GM10266 (cell line): ENCODE results near the gene ZNF774.

ENCODE experiments used
- DNase-seq: peaks from one replicate; pipeline ENCODE4 v3.0.0; 2012; ENCODE audit errors: extremely low spot score
- TF ChIP-seq, protein P1 (sequence below): IDR thresholded peaks from 2 replicates; pipeline ENCODE4 v1.5.1; 2012; ENCODE audit warnings: mild to moderate bottlenecking, low read depth; ENCODE audit not compliant: control insufficient read depth, insufficient read depth; ENCODE audit errors: missing control alignments

Gene ZNF774

GRCh38 chr15:90318591-90318990 lies 33.5 kb upstream of the ZNF774 start:
- TF ChIP-seq, protein P1, sequence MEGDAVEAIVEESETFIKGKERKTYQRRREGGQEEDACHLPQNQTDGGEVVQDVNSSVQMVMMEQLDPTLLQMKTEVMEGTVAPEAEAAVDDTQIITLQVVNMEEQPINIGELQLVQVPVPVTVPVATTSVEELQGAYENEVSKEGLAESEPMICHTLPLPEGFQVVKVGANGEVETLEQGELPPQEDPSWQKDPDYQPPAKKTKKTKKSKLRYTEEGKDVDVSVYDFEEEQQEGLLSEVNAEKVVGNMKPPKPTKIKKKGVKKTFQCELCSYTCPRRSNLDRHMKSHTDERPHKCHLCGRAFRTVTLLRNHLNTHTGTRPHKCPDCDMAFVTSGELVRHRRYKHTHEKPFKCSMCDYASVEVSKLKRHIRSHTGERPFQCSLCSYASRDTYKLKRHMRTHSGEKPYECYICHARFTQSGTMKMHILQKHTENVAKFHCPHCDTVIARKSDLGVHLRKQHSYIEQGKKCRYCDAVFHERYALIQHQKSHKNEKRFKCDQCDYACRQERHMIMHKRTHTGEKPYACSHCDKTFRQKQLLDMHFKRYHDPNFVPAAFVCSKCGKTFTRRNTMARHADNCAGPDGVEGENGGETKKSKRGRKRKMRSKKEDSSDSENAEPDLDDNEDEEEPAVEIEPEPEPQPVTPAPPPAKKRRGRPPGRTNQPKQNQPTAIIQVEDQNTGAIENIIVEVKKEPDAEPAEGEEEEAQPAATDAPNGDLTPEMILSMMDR = no peak
- no peak for DNase-seq

DNA sequence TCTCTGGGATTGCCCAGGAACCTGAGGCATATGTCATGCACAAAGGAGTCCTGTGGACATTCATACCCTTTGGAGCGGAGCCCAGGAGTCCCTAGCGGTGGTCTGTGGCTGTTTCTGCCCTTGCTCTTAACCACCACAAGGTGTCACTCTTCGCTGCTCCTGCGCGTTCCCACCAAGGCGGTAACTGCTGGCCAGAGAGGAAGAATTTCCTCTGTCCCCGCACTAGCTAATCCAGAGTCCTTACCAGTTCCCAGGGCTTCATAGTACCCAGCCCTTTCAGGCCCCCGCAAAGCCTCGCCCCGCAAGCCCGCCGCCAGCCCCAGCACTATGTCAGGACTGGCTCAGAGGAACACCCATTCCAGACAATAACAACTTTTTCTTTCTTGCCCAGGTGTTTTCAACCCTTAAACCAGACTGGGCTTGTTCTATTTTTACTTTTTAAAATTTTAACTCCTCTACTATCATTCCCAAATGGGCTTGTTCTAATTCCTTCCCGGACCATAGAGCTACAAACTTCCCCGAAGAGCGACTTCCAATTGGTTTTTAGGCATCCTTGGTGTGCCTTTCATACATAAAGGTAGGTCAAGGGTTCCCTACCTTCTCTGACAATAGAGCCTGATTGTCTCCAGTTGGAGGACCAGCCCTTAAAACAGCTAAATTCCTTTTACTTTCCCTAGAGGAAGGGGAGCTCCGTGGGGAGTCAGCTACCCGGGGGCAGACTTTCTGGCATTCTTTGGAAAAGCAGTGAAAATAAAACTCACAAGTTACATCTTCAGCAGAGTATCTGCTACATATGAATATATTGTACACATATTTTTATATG lies 31.8 kb upstream of the ZNF774 start:
- TF ChIP-seq, protein P1 = peak; percentile 98

GRCh38 chr15:90320885-90321278 lies 31.2 kb upstream of the ZNF774 start:
- no peak for DNase-seq

More for the DNA sequence above, 31.8 kb upstream of the ZNF774 start:
- DNase-seq = peak; percentile 77

DNA sequence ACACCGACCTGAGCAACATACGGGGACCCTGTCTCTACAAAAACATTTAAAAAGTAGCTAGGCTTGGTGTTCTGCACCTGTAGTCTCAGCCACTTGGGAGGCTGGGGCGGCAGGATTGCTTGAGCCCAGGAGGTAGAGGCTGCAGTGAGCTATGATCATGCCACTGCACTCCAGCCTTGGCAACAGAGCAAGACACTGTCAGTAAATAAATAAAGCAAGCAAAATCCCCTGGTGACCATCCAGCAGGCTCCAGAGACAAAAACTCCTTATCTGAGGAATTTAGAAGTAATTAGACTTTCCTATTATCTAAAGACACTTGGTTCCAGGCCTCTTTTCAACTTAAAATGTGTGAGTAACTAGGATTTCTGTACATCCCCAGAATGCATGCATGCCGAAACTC lies 29.5 kb upstream of the ZNF774 start:
- DNase-seq = no peak
- TF ChIP-seq, protein P1 = no peak

More at GRCh38 chr15:90320885-90321278, 31.2 kb upstream of the ZNF774 start:
- TF ChIP-seq, protein P1 = no peak

DNA sequence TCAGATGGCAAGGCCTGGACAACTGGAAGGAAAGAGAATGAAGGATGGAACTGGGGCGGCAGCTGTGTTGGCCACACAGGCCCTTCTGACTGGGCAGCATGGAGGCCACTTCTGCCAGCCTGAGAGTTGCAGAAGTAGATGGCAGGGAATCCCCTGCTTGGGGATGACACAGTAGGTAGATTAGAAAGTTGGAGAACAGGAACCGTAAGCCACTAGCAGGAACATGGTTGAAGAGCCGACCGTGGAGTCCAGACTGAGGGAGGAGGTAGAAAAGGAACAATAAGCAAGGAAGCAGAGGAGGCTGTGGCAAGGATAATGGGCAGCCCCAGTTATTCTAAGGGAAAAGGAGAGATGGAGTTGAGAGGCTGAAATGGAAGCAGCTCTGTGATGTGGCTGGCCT lies 26.4 kb upstream of the ZNF774 start:
- DNase-seq = no peak
- TF ChIP-seq, protein P1 = no peak

- DNase-seq = no peak
- TF ChIP-seq, protein P1 = no peak
Observed at GRCh38 chr15:90326441-90326840, 25.6 kb upstream of the ZNF774 start.

DNA sequence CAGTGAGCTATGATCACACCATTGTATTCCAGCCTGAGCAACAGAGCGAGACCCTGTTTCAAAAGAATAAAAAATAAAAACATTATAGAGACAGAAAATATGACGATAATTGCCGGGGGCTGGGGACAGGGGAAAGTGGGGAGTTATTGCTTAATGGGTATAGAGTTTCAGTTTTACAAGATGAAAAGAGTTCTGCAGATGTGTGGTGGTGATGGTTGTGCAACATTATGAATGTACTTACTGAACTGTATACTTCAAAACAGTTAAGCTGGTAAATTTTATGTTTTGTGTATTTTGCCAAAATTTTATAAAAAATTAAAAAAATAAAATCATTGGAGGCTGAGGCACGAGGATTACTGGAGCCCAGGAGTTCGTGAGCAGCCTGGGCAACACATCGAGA lies 24.8 kb upstream of the ZNF774 start:
- DNase-seq = no peak
- TF ChIP-seq, protein P1 = no peak
